Mesendoderm (in vitro differentiated cells): Measurements from ENCODE around the gene LDLRAD4.
A peak's percentile ranks its signal among the peaks of the same experiment; 100 is the strongest.

Experiments used
- DNase-seq: peaks from one replicate; pipeline ENCODE4 v3.0.0; 2013
- H2AK5ac ChIP-seq: 2 replicates; pipeline ENCODE4 v1.6.1; 2013; ENCODE audit warnings: low read length, inconsistent platforms
- H2BK120ac ChIP-seq: 2 replicates; pipeline ENCODE4 v1.6.1; 2013; ENCODE audit warnings: low read depth, mild to moderate bottlenecking, low read length, moderate library complexity, mixed read lengths
- H2BK15ac ChIP-seq: replicated peaks from 2 replicates; pipeline ENCODE4 v1.6.1; 2013; ENCODE audit warnings: low read depth, mild to moderate bottlenecking, moderate library complexity
- H2BK5ac ChIP-seq: 2 replicates; pipeline ENCODE4 v1.6.1; 2013; ENCODE audit warnings: low read length, inconsistent platforms
- H3K18ac ChIP-seq: 2 replicates; pipeline ENCODE4 v1.6.1; 2013; ENCODE audit warnings: mild to moderate bottlenecking, low read length, mixed read lengths
- H3K23ac ChIP-seq: one replicate; pipeline ENCODE4 v1.6.1; 2013; ENCODE audit warnings: low read length
- H3K27ac ChIP-seq: 2 replicates; pipeline ENCODE4 v1.5.1; 2013; ENCODE audit warnings: low read depth, mild to moderate bottlenecking, inconsistent platforms, low read length, moderate library complexity
- H3K27me3 ChIP-seq: 2 replicates; pipeline ENCODE4 v1.6.1; 2013; ENCODE audit warnings: low read length, control low read depth, mild to moderate bottlenecking, inconsistent platforms; ENCODE audit not compliant: insufficient read depth, poor library complexity
- H3K36me3 ChIP-seq: 2 replicates; pipeline ENCODE4 v1.6.1; 2013; ENCODE audit warnings: low read length, inconsistent platforms; ENCODE audit not compliant: control insufficient read depth, insufficient read depth
- H3K4ac ChIP-seq: one replicate; pipeline ENCODE4 v1.6.1; 2013; ENCODE audit warnings: low read depth, mild to moderate bottlenecking, low read length, moderate library complexity
- H3K4me1 ChIP-seq: 2 replicates; pipeline ENCODE4 v1.6.1; 2013; ENCODE audit warnings: low read depth, low read length, inconsistent platforms; ENCODE audit not compliant: control insufficient read depth
- H3K4me2 ChIP-seq: 2 replicates; pipeline ENCODE4 v1.6.1; 2013; ENCODE audit warnings: low read length
- H3K4me3 ChIP-seq: 2 replicates; pipeline ENCODE4 v1.5.1; 2013; ENCODE audit warnings: mild to moderate bottlenecking, low read length
- H3K56ac ChIP-seq: one replicate; pipeline ENCODE4 v1.6.1; 2013; ENCODE audit warnings: low read length
- H3K79me1 ChIP-seq: 2 replicates; pipeline ENCODE4 v1.6.1; 2013; ENCODE audit warnings: low read length, inconsistent platforms
- H3K79me2 ChIP-seq: 2 replicates; pipeline ENCODE4 v1.6.1; 2013; ENCODE audit warnings: mild to moderate bottlenecking, low read length; ENCODE audit not compliant: control insufficient read depth, insufficient read depth
- H3K9ac ChIP-seq: 2 replicates; pipeline ENCODE4 v1.6.1; 2013; ENCODE audit warnings: low read length, inconsistent platforms
- H4K5ac ChIP-seq: one replicate; pipeline ENCODE4 v1.6.1; 2013; ENCODE audit warnings: low read length
- H4K8ac ChIP-seq: one replicate; pipeline ENCODE4 v1.6.1; 2013; ENCODE audit warnings: low read depth, mild to moderate bottlenecking, control low read depth, low read length, moderate library complexity
- WGBS: extraction: QIAGEN DNeasy Blood & Tissue Kit; methylation state at CpG from one replicate; pipeline ENCODE4 v1.1.7; 2013; ENCODE audit warnings: low lambda C conversion rate, missing lambda C conversion rate; ENCODE audit not compliant: insufficient coverage; ENCODE audit errors: extremely low coverage; 5-methylcytosine and 5-hydroxymethylcytosine counted together

Gene LDLRAD4

GRCh38 chr18:13216711-13217465 is 1.7 kb upstream of the LDLRAD4 start:
- DNase-seq = peak; percentile 32
- Histone ChIP-seq H3K36me3 (no peaks in the 10 kb centered on the region), H3K79me1 (no peaks in the 10 kb centered on the region), H2AK5ac (no peak overlapping the region), H2BK15ac (no peak overlapping the region), H3K4ac (no peak overlapping the region), H3K27ac (no peak overlapping the region), H4K8ac (no peak overlapping the region), H3K4me1 (no peaks in the 10 kb centered on the region), H2BK5ac (no peak overlapping the region), H3K9ac (peak overlapping the region; percentile 58), H2BK120ac (no peak overlapping the region), H3K18ac (peak overlapping the region; percentile 72), H4K5ac (no peak overlapping the region), H3K23ac (no peak overlapping the region), H3K27me3 (no peaks in the 10 kb centered on the region), H3K4me3 (no peak overlapping the region), H3K4me2 (peak overlapping the region; percentile 47), H3K79me2 (no peaks in the 10 kb centered on the region), H3K56ac (peak overlapping the region; percentile 70)
- no CpG with 5 or more reads among the region's 59 CpGs for WGBS

GRCh38 chr18:13217466-13217961 is 1.0 kb upstream of the LDLRAD4 start:
- Histone ChIP-seq H4K8ac (no peak overlapping the region), H2AK5ac (no peak overlapping the region), H3K4ac (no peak overlapping the region), H3K9ac (peak overlapping the region; percentile 58), H3K79me2 (no peaks in the 10 kb centered on the region), H3K23ac (no peak overlapping the region), H3K27me3 (no peaks in the 10 kb centered on the region), H3K27ac (no peak overlapping the region), H4K5ac (no peak overlapping the region), H2BK120ac (peak overlapping the region; percentile 46), H2BK15ac (no peak overlapping the region), H3K4me1 (no peaks in the 10 kb centered on the region), H2BK5ac (no peak overlapping the region), H3K56ac (peak overlapping the region; percentile 70), H3K4me2 (peak overlapping the region; percentile 32), H3K36me3 (no peaks in the 10 kb centered on the region), H3K79me1 (no peaks in the 10 kb centered on the region), H3K4me3 (peak overlapping the region; percentile 20), H3K18ac (peak overlapping the region; percentile 72)
- peak; percentile 55 for DNase-seq
- no CpG with 5 or more reads among the region's 64 CpGs for WGBS

GRCh38 chr18:13217971-13218367 is 591 bp upstream of the LDLRAD4 start:
- Histone ChIP-seq H3K4me3 (peak overlapping the region; percentile 24), H4K5ac (no peak overlapping the region), H3K79me2 (no peaks in the 10 kb centered on the region), H2AK5ac (no peak overlapping the region), H2BK5ac (no peak overlapping the region), H3K36me3 (no peaks in the 10 kb centered on the region), H3K4ac (no peak overlapping the region), H3K18ac (peak overlapping the region; percentile 72), H3K27ac (no peak overlapping the region), H3K23ac (peak overlapping the region; percentile 3), H2BK120ac (peak overlapping the region; percentile 46), H3K56ac (peak overlapping the region; percentile 77), H3K4me2 (peak overlapping the region; percentile 71), H2BK15ac (no peak overlapping the region), H3K27me3 (no peaks in the 10 kb centered on the region), H3K9ac (peak overlapping the region; percentile 58), H3K79me1 (no peaks in the 10 kb centered on the region), H4K8ac (no peak overlapping the region), H3K4me1 (no peaks in the 10 kb centered on the region)
- peak; percentile 26 for DNase-seq
- WGBS = no CpG with 5 or more reads among the region's 53 CpGs

- Histone ChIP-seq H3K79me2 (no peaks in the 10 kb centered on the region), H4K5ac (no peak overlapping the region), H3K18ac (peak overlapping the region; percentile 63), H3K27ac (no peak overlapping the region), H3K23ac (no peak overlapping the region), H3K4ac (no peak overlapping the region), H3K56ac (peak overlapping the region; percentile 77), H3K4me3 (peak overlapping the region; percentile 36), H2BK5ac (no peak overlapping the region), H3K4me2 (peak overlapping the region; percentile 71), H2AK5ac (no peak overlapping the region), H3K79me1 (no peaks in the 10 kb centered on the region), H3K9ac (peak overlapping the region; percentile 58), H2BK15ac (no peak overlapping the region), H3K27me3 (no peaks in the 10 kb centered on the region), H2BK120ac (no peak overlapping the region), H3K4me1 (no peaks in the 10 kb centered on the region), H4K8ac (no peak overlapping the region), H3K36me3 (no peaks in the 10 kb centered on the region)
- WGBS = no CpG with 5 or more reads among the region's 15 CpGs
- DNase-seq = no peak
Observed at GRCh38 chr18:13218997-13219396, 437 bp downstream of the LDLRAD4 start.

- Histone ChIP-seq H3K23ac (no peak overlapping the region), H3K4me3 (no peak overlapping the region), H3K56ac (no peak overlapping the region), H3K27me3 (no peaks in the 10 kb centered on the region), H2AK5ac (no peak overlapping the region), H3K4me1 (no peaks in the 10 kb centered on the region), H2BK120ac (no peak overlapping the region), H4K8ac (no peak overlapping the region), H3K9ac (no peak overlapping the region), H3K79me2 (no peaks in the 10 kb centered on the region), H3K4me2 (no peak overlapping the region), H2BK5ac (no peak overlapping the region), H3K18ac (no peak overlapping the region), H3K36me3 (no peaks in the 10 kb centered on the region), H2BK15ac (no peak overlapping the region), H3K27ac (no peak overlapping the region), H3K79me1 (no peaks in the 10 kb centered on the region), H4K5ac (no peak overlapping the region), H3K4ac (no peak overlapping the region)
- DNase-seq = no peak
- no CpG with 5 or more reads among the region's 4 CpGs for WGBS
Observed at GRCh38 chr18:13219593-13220159, 1.1 kb downstream of the LDLRAD4 start.
